Astrocyte of the cerebellum (primary cell): Measurements from ENCODE around the gene ANKRD9.

ENCODE experiments used
- DNase-seq: peaks from one replicate; pipeline ENCODE4 v3.0.0-alpha.2; 2011; ENCODE audit warnings: low read depth
- H3K4me3 ChIP-seq: 2 replicates; pipeline ENCODE4 v1.5.1; 2011; ENCODE audit warnings: mild to moderate bottlenecking, low read depth, low read length, moderate library complexity
- in situ Hi-C: cut with HindIII; loops from 2 replicates; pipeline ENCODE4 v1.10.0; 2017; ENCODE audit warnings: low sequenced_read_pairs
- TF ChIP-seq, protein P1 (sequence below): IDR thresholded peaks from 2 replicates; pipeline ENCODE4 v1.5.1; 2012; ENCODE audit warnings: low read length, low read depth, moderate library complexity, mild to moderate bottlenecking; ENCODE audit errors: missing control alignments

The ANKRD9 gene

DNA sequence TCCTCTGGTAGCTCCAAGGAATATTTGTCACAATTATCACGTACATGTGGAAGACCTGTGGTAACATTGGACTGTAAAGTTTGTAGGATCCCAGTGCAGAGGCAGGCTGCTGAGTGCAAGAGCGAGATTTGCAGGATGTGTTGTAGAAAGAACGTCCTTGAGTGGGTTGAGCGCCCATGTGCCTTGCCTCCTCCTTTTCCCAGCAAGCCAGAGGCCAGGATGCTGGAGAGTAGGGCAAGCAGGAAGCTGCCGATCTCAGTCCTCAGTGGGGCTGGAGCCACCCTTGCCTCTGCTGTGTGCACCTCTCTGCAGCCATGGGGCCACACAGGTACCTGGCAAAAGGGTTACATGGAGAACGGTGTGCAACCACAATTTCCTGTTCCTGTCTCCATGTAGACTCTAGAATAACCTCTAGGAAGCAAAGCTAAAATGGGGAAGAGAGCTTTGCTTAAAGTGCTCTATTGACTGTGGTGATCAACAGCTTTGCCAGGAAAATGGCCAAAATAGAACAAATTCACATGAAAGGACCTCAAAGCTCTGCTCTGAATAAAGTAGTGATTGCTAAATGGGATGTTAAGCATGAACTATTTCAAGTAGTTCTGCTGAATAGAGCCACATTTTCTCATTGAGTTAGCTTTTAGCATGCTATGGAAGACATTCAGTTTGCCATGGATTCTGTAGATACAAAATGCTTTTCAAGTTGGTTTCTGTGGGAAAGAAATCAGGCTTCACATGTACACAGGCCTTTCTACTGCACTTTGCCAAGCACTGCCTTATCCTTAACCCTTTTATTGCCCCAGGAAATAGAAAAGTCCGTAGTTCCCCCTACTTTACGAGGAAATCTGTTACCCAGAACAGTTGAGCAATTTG lies 37.4 kb downstream of the ANKRD9 start:
- H3K4me3 ChIP-seq = no peak overlapping the region
- no peak for DNase-seq
- TF ChIP-seq, protein P1, sequence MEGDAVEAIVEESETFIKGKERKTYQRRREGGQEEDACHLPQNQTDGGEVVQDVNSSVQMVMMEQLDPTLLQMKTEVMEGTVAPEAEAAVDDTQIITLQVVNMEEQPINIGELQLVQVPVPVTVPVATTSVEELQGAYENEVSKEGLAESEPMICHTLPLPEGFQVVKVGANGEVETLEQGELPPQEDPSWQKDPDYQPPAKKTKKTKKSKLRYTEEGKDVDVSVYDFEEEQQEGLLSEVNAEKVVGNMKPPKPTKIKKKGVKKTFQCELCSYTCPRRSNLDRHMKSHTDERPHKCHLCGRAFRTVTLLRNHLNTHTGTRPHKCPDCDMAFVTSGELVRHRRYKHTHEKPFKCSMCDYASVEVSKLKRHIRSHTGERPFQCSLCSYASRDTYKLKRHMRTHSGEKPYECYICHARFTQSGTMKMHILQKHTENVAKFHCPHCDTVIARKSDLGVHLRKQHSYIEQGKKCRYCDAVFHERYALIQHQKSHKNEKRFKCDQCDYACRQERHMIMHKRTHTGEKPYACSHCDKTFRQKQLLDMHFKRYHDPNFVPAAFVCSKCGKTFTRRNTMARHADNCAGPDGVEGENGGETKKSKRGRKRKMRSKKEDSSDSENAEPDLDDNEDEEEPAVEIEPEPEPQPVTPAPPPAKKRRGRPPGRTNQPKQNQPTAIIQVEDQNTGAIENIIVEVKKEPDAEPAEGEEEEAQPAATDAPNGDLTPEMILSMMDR = no peak
- in situ Hi-C loops = no loop called here

DNA sequence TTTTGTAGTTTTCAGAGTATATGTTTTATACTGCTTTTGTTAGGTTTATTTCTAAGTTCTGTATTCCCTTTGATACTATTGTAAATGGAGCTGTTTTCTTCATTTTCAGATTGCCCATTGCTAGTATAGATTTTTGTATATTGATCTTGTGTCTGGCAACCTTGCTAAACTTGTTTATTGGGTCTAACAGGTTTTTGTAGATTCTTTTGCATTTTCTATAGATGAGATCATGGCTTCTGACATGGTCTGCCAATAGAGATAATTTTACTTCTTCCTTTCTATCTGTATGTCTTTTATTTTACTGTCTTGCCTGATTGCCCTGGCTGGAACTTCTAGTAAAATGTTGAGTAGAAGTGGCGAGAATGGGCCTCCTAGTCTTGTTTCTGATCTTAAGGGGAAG lies 40.3 kb downstream of the ANKRD9 start:
- no peak for DNase-seq
- TF ChIP-seq, protein P1 = no peak
- in situ Hi-C loops = no loop called here
- no peak overlapping the region for H3K4me3 ChIP-seq

GRCh38 chr14:102464846-102465341 lies 44.7 kb downstream of the ANKRD9 start:
- no peak overlapping the region for H3K4me3 ChIP-seq
- DNase-seq = no peak
- in situ Hi-C loops = no loop called here
- TF ChIP-seq, protein P1 = no peak

DNA sequence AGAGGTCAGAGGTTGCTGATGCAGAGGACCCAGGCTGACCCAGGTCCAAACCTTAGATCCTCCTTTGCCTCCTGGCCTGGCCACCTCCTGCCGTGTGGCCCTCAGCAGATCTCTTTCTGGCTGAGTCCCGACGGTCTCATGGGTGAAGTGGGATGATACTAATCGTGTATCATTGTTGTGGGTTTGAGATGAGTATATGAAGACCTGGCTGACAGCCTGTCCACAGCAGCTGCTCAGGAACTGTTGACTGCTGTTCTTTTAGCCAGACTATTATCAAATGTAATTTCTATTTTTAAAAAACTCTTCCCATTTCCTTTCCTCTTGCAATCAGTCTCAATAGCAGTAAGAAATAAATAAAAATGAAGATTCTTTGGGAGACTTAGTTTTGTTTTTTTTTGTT lies 45.6 kb downstream of the ANKRD9 start:
- in situ Hi-C loops = no loop called here
- no peak for DNase-seq
- TF ChIP-seq, protein P1 = no peak
- H3K4me3 ChIP-seq = no peak overlapping the region

- in situ Hi-C loops = no loop called here
- no peak for DNase-seq
- no peak overlapping the region for H3K4me3 ChIP-seq
These were observed 47.2 kb downstream of the ANKRD9 start for GRCh38 chr14:102462391-102462790.

DNA sequence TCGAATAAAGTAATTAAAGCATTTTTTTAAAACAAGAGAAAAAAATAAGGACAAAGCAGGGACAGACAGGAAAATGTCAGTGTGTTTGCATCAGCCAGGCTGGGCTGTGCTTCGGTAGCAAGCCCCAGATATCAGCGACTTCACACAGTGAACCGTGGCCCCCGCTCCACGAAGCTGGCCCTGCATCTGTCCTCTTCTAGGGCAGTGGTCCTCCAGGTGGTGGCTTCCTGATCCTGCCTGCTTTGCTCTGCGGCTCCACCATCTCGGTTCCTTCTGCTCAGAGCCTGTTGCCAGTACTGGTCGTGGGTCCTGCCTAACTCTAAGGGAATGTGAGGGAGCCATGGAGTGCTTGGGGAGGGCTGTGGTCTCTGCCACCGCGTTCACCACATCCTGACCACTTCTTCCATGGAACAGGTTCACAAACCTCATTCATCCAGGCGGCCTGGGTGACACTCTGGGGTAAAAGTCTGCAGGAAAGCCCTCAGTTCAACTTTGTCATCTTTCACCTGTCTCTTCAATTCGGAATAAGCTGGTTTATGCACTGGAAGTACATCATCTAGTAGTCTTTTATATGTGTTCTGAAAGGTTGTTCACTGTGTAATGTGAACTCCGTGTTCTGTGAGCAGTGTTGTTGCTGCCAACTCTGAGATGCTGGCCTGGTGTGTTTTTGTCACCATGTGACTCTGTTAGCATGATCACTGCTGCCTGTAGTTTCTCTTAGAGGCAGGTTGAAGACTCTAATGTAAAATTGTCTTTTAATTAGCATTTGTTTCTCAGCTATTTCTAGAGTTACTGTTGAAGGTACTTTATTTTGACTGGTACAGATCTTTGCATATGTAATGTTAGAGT lies 47.9 kb downstream of the ANKRD9 start:
- TF ChIP-seq, protein P1 = no peak
- in situ Hi-C loops = no loop called here
- no peak for DNase-seq
- H3K4me3 ChIP-seq = no peak overlapping the region

More at GRCh38 chr14:102462391-102462790, 47.2 kb downstream of the ANKRD9 start:
- TF ChIP-seq, protein P1 = no peak
